NCI-H1436 treated with DMSO at 0.1 percent for 48 hours (cell line): ENCODE data around the gene GPHA2.

Experiments
- DNase-seq: peaks from one replicate; lab custom pipeline; 2025; lab: John Stamatoyannopoulos, UW

GPHA2 gene

DNA sequence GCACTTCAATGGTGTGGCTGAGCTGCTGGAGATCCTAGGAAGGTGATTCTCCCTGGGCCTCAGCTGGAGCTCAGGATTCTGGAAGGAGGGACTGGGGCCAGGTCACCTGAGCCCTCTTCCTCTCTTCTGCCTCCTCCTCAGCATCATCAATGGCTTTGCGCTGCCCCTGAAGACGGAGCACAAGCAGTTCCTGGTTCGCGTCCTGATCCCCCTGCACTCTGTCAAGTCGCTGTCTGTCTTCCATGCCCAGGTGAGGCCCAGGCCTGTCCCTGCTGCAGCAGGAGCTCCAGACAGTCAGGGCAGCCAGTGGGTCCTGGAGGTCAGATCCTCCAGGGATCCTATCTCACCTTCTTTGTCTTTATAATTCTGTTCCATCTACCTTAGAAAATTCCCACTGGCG, 5.4 kb downstream of the GPHA2 start:
- no peak for DNase-seq

DNA sequence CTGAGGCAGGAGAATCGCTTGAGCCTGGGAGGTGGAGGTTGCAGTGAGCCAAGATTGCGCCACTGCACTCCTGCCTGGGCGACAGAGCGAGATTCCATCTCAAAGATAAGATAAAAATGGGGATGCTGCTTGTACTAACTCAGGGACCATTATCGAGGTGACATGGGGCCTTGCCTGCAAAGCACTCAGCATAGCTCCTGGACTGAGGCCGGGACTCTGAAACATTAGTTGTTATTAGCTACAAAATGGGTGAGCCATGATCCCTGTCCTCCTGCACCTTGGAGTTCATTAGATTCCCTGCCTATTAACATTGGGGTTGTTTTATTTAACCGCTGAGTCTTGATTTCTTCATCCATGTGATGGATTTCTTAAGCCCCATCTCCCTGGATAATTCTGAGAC, 6.1 kb downstream of the GPHA2 start:
- DNase-seq: no peak

DNA sequence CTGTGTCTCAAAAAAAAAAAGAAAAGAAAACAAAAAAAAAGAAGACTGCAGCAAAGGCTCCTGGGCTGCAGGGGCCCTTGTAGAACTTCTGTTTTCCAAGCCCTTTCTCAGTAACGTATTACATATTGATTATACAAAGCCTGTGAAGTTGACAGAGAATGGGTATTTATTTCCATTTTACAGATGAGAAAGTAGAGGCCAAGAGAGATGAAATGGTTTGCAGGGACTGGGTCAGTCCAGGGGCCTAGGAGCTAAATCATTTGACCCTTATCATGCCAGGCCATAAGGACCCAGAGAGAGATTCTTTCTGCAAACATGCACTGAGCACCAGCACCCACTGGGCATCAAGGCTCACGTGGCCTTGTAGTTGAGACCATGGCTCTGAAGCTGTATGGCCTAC, 6.7 kb downstream of the GPHA2 start:
- DNase-seq: no peak

DNA sequence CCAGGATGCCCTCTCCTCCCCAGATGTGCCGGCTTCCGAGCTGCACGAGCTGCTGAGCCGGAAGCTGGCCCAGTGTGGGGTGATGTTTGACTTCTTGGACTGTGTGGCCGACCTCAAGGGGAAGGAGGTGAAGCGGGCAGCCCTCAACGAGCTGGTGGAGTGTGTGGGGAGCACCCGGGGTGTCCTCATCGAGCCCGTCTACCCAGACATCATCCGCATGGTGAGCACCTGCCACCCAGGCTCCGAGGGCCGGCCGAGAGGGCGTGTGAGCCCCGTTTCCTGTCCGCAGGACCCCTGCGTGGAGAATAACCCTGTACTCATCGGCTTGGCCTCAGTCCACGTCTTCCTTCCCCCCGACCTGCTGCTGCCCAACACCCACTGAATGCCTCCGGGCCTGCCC, 9.0 kb downstream of the GPHA2 start:
- DNase-seq: no peak

DNA sequence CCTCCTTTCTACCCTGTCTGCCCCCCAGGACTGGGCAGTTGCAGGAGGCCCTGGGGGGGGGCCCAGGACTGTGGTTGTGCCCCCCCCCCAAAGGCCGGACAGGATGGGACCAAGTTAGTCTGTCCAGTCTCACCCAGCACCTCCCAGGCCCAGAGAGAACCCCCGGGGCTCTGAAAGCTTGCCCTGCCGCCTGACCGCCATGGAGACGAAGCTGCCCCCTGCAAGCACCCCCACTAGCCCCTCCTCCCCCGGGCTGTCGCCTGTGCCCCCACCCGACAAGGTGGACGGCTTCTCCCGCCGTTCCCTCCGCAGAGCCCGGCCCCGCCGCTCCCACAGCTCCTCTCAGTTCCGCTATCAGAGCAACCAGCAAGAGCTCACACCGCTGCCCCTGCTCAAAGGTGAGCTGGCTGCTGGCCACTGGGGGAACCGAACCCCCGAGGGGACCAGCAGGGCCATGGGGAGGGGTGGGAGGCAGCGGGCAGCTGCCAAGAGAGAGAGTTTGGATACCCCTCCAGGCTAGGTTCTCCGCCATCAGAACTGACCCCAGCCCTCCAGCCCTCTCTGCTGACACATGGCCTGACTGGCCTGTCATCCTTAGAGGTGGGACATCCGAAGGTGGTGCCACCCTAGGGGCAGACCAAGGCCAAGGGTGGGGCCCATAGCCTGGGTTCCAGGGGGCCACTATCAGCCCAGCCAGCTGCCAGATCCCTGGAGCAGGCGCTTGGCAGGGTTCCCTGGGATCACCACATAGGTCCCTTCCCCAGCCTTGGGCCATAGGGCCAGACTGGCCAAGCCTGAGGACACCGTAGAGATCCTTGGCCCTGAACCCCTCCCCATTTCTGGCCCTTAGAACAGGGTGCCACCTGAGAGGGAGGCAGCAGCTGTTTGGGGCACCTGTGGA, 9.9 kb downstream of the GPHA2 start:
- no peak for DNase-seq

DNA sequence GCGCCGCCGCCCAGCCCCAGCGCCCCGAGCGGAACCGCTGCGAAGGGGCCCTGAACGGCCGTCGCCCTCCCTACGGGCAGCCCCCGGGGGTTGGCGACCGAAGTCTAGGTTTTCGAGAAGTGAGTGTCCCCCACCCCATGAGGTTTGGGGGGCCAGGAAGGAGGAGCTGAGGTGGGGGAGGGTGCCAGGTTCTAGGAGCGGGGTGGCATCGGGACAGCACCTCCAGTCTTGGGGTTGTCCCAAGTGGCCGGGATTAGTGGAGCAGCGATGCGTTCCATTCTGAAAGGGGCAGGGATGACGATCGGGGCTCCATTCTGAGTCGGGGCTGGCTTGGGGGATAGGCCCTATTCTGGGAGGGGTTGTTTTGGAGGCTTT, 10.8 kb downstream of the GPHA2 start:
- no peak for DNase-seq

DNA sequence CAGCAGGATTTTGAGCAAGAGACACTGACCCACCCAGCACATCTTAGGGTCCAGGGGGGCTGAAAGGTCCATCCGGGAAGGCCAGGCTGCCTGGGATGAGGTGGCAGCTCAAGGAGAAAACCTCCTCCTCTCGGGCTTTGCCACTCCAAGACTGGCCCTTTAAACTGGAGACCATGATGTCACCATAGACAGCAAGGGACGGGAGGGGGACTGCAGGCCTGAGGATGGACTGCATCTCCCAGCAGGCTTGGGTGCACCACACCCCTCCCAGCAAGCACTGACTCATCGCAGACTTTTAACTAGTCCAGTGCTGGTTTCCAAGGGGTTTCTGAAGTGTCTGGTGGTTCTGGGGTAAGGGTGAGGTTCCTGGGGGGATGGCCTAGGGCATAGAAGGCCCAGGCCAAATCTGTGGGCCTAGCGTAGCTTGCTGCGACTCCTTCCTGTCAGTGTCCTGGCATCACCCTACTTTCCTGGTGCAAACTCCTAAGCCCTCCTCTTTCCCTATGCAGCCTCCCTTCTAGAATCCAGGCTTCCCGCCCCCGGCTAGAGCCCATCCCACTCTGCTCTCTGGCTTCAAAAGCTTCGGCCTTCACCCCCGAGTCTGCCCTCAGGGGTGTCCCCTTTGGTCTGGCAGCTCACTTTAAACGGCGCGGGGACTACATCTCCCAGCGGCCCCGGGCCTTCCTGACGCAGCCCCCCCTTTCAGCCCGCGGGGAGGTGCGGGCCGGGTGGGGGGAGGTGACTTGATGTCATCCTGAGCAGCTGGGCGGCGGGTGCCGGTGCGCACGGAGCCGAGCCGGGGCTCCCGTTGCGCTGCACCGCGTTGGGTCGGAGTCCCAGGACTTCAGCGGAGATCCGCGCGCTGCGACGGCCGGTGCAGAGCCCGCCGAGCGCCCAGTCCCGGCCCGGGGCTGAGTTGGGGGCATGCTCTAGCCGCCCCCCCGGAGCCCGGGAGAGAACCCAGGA, 11.5 kb downstream of the GPHA2 start, which contains the start of gene PPP2R5B:
Gene PPP2R5B, plus strand, starts transcription at position 746 of the 966 bp plus-strand sequence. CDS start 1,046 bp downstream, outside the sequence.
- peak; percentile 38 for DNase-seq

DNA sequence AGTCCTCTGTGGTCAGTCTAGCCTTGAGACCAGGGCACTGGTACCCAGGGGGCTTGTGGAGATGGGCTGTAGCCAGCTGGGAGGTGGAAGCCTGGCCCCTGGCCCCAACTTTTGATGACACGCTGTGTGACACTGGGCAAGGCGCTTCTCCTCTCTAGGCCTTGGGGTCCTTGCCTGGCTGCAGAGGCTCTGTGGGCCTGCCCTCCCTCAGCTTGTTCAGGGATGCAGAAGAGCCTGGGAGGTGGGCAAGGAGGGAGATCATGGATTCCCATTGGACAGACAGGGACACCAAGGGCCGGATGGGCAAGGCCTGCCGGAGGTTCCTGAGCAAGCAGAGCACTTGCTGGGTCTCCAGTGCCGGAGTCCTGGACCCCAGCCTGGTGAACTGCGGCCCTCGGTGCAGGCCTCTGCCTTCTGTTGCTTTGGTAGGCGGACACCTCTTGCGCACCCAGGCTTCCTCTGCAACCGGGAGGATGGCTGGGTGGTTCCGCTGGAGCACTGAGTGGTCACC, 12.5 kb downstream of the GPHA2 start:
- no peak for DNase-seq

DNA sequence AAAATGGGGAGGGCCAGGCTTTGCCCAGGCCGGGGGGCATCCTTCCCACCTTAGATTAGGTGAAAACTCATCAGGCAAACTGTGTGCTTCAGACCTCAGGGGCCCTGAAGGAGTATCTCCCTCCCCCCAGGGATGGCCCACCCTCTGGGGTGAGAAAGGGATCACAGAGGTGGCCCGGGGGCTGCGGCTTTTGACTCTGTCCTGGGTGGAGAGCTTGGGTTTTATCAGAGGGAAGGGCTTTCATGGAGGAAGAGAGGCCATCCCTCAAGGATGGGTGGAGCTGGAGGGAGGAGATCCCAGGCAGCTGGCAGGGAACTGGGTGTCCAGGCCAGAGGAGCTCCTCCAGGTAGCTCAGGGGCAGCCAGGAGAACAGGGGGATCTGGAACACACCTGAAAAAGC, 14.3 kb downstream of the GPHA2 start:
- no peak for DNase-seq

DNA sequence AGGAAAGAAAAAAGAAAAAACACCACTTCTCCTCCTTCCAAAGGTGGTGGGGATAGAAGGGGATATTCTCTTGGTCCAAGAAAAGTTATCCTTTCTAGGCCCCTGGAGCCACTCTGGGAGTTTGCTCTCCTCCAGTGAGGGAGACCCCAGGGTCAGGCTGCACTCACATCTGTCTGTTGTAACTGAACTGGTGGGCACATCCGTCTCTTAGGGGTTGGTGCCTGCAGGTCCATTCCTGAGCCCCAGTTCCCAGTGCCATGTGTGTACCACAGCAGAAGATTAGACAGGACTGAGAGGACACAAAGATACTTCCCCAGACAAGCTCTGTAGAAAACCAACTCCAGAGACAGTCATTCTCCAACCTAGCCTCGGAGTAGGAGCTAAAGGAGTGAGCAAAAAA, 15.6 kb downstream of the GPHA2 start:
- no peak for DNase-seq

DNA sequence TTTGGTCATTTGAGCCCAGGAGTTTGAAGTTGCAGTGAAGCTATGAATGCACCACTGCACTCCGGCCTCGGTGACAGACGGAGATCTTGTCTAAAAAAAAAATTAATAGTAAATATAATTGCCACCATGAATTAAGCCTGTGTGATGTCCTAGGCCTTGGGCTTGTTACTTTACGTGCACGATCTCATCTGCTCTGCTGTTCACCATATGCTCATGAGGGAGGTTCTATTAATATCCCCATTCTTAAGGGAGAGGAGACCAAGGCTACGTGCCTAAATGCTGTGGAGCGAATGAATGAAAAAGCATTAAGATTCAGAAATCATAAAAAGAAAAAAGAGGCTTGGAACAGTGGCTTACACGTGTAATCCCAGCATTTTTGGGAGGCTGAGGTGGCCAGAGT, 16.1 kb downstream of the GPHA2 start:
- no peak for DNase-seq

DNA sequence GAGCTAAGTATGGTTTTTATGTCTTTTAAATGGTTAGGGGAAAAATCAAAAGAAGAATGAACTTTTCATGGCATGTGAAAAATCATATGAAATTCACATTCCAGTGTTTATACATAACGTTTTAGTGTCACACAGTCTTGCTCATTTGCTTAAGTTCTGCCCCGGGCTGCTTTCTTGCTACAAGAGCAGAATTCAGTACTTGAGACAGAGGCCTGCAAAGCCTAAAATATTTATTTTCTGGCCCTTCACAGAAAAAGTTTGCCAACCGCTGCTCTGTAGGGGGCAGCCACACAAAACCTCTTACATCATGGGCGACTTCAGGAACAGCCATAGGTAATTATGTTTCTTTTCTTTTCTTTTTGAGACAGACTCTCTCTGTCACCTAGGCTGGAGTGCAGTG, 17.7 kb downstream of the GPHA2 start:
- peak; percentile 1 for DNase-seq

DNA sequence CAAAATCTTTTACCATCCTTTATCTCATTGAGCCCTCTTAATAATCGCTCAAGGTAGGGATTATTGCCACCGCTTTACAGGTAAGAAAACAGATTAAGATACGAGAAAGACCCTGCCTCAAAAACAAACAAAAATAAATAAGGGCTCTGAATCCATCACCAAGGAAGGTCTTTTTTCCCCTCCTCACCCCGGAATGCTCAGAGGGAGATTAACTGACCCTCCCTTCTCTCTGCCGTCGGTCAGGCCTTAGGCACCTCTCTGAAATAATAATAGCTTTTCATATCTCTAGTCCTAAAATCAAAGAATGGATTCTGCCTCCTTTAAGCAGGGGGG, 18.1 kb downstream of the GPHA2 start:
- DNase-seq: no peak

DNA sequence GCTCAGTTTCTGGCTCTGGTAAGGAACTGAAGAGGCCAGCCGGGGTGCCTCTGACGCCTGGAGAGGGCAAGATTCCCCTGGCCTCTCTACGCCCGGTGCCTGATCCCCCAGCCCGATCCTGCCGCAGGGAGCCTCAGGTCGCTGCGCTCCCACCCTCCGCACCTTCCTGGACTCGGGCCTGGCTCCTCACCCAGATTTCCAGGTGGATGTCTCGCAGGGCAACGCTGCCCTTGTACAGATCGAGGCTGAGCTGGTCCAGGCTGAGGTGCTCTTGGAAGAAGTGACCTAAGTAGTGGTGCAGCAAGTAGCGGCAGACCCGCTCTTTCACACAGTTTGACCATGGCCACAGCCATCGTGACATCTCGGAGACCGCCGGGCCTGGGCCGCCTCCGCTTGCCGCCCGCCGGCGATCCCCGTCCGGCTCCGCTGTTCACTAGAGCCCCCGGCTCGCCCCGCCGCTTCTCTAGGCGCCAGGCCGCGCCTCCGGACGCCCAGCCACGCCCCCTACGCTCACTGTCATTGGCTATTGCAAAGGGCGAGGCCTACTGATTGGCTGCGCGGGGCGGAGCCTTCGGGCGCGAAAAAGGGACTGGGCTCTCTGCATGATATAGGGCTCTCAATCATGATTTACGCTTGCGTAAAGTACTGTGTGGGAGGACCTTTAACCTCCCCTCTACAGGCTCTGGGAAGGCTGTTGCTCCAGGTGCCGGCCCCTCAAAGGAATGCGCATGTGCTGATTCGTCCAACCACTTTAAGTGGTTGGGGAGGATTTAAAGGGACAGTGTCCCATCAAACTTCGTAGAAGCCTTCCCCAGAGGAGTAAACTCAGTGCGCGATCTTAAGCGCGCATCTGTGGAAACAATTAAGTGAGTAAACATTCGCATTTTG, 18.7 kb downstream of the GPHA2 start, which contains the start of gene ATG2A:
Gene ATG2A, minus strand, starts transcription at position 435 of the 888 bp plus-strand sequence. Its CDS starts 74 bp downstream, at position 361.
- peak; percentile 99 for DNase-seq

DNA sequence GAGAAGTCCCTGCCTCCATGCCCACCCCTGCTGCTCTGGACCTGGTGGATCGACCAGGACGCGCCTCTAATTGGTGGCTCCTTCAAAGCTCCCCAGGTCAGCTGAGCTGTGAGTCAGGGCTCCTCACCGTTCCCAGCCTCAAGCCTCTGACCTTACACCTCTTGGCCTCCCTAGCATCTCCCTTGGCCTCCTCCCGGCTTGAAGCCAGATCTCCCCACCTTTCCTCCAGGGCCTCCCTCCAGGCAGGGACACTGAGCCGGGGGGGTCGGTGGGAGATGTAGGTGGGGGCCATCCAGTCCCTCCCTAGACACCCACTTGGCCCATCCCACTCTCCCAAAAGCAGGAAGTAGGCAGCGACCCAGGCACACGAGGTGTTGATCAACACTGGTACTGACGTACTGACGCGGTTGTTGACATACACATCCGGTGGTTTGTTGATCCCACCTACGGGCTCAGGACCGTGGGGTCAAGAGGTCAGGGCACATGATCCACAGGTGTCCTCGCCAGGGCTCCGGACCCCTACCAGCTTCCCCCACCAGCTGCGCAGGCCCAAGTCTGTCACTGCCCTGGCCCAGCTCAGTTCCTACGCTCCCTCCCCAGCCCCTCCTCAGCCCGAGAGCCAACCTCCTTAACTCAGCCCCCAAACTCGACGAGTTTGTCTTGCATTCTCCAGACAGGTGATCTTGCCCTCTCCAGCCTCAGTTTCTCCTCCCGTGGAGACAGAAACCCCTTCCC, 19.5 kb downstream of the GPHA2 start:
- no peak for DNase-seq

DNA sequence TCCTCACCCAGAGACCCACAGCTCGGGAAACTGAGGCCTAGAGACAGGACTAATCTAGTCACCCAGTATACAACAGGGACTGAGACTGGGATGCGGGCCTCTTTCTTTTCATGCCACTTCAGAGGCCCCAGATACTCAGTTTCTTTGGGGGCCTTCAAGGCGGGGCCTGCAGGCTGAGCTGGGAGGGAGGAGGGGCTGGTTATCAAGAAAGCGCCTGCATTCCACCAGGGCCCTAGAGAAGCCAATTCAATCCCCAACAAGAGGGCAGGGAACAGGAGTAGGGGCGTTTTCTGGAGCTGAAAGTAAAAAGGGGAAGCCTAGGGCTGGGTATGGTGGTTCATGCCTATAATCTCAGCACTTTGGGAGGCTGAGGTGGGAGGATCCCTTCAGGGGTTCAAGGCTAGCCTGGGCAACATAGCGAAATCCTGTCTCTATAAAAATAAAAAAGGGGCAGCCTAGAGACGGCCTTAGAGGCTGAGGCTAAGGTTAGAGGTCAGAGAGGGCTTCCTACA, 20.3 kb downstream of the GPHA2 start:
- DNase-seq: no peak

DNA sequence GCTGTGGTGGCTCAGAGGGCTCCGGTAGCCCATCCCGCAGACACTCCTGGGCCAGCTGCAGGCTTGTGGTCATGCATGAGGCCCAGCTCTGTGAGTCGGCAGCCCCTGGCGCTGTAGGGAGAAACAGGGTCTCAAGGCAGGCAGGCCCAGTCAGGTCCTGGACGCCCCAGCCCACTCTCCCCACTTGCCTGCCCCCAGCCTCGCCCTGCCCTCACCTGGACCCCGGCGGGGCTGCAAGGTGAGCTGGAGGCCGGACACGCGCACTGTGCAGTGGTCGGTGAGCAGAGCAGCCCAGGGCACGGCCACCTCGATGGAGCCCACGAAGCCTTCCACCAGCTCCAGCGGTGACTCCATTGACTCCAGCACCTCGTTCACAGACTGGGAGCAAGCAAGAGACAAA, 21.6 kb downstream of the GPHA2 start:
- no peak for DNase-seq

DNA sequence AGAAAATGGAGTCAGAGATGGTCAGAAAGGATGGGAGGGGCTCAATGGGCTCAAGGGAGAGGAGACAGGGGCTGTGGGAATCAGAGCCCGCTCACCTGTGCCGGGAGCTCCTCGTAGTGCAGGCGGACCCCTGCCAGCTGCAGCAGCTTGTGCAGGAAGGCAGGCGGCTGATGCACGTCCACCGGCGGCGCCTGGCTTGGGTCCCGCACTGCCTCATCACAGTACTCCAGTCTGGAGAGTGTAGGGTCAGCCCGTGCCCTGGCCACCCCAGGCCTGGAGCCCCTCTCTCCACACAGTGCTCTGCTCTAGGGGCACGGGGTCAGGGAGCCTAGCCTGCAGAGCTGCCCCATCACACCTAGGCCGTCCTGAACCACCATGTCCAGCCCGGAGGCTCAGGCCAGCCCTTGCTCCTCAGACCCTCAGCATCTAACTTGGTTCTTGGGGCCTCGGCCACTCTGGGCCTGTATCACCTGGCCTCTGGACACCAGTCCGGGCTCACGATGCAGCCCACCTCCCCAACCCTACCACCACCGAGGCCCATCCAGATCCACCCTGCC, 22.4 kb downstream of the GPHA2 start:
- DNase-seq: no peak

DNA sequence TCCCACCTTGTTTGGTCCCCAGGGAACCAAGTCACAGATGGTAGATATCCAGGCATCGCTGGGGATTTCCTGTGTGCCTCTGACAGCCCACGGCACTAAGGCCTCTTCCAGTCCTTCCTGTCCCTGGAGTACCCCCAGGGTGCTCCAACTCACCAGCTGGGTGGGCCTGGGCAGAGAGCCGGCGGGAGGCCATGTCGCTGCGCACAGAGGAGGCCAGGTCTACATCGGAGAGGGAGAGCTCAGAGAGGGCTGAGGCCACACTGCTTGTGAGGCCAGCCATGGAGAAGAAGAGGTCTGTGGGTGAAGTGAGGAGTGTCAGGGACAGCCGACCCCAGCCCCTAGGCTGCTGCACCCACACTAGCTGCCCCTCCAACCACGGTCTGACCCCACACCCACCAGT, 24.0 kb downstream of the GPHA2 start:
- no peak for DNase-seq

DNA sequence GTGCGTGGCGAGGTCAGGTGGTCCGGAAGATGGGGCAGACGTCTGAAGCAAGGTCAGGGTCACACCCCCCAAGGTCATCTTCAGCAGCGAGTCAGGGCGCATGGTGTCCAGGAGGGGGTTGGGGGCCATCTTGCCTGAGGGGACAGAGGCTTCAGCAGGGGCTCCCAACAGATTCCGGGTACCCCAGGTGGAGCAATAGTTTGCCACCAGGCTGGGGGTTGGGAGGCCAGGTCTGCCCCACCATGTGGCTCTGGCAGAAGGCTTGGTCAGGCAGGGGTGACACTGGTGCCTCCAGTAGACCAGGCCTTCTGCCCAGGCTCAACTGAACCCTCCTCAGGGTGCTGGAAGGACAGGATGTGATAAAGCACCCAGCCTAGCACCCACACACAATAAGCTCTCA, 24.6 kb downstream of the GPHA2 start:
- no peak for DNase-seq
